AG09309 (cell line): ENCODE measurements around the gene RAD18.

Source experiments
- DNase-seq: peaks from one replicate; pipeline ENCODE4 v3.0.0-alpha.2; 2010; ENCODE audit warnings: low read depth
- H3K4me3 ChIP-seq: 2 replicates; pipeline ENCODE4 v1.5.1; 2011; ENCODE audit warnings: mild to moderate bottlenecking, low read depth, low read length, moderate library complexity; ENCODE audit not compliant: control insufficient read depth
- CTCF ChIP-seq: IDR thresholded peaks from 2 replicates; pipeline ENCODE4 v1.5.1; 2011; ENCODE audit warnings: mild to moderate bottlenecking, low read depth, low read length, inconsistent platforms; ENCODE audit not compliant: insufficient read depth, control insufficient read depth; ENCODE audit errors: missing control alignments

Gene RAD18

DNA sequence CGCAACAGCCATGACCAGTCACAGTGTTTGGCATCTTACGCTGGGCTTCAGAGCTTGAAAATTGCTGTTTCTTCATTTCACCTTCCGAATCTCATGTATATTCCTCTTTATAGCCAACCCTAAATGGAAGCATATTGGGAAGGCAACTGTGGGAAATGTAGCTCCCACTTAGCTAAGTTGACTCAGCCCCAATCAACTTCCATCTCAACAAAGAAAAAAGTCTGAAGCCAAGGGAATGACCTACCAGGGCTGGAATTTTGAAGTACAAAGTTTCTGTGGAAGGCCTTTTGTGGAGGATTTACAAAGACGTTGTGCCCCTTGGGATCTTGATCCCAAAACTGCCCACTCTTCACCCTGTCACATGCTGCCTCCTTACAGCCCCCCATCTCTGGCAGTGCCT, 108.6 kb downstream of the RAD18 start:
- no peak for DNase-seq
- no peak for TF ChIP-seq CTCF
- H3K4me3 ChIP-seq, result no peak overlapping the region

GRCh38 chr3:8853081-8853480, 110.2 kb downstream of the RAD18 start:
- no peak for DNase-seq
- H3K4me3 ChIP-seq, result no peak overlapping the region
- no peak for TF ChIP-seq CTCF

- no peak overlapping the region for H3K4me3 ChIP-seq
- TF ChIP-seq CTCF, result no peak
- DNase-seq, result no peak
These were observed 110.8 kb downstream of the RAD18 start for GRCh38 chr3:8852511-8852910.

DNA sequence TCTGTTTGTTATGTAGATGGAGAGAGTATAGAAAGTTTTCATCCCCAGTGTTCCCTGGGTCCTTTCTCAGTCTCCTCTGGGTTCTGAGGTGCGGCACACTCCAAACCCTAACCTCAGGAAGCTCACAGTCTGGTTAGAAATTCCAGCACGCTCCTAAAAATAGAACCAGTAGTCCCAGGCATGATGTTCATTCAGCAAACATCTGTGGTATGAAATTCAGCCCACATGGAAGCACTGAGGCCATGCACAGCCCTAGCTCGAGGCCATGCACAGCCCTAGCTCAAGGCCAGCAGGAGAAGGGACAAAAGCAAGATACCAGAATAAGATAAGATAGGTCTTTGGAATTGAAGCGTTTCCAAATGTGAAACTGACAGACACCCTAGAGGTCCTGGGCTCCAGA, 111.6 kb downstream of the RAD18 start:
- H3K4me3 ChIP-seq, result no peak overlapping the region
- TF ChIP-seq CTCF, result no peak
- DNase-seq, result peak; percentile 71

DNA sequence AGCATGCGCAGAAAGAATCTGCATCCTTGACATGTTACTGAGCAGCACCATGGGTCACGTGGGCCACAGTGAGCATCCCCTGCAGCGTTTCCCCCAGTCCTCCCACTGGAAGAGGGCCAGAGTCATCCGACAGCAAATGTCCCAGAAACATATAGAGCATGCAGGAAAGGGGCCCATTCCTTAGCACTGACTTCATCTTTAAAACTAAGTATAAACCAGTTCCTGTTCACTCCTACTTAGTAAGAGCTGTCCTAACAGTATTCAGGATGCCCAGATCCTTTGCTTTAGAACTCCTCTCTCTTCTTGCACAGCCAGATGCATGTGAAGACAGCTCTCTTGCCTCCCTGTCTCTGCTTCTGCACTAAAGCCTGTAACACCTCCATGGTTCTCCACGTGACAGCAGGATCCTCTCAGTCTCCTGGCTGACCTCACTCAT, 114.6 kb downstream of the RAD18 start:
- no peak overlapping the region for H3K4me3 ChIP-seq
- DNase-seq, result no peak
- TF ChIP-seq CTCF, result no peak

- no peak overlapping the region for H3K4me3 ChIP-seq
- DNase-seq, result no peak
- TF ChIP-seq CTCF, result no peak
These were observed 116.0 kb downstream of the RAD18 start for GRCh38 chr3:8847317-8847716.

GRCh38 chr3:8846176-8846575, 117.1 kb downstream of the RAD18 start:
- TF ChIP-seq CTCF, result no peak
- DNase-seq, result no peak
- no peak overlapping the region for H3K4me3 ChIP-seq
